DMS153 treated with DMSO at 0.1 percent for 48 hours (cell line): ENCODE results near the gene LGALS8.

ENCODE experiments used
- DNase-seq: peaks from one replicate; lab custom pipeline; 2025; ENCODE audit not compliant: unreplicated experiment; lab: John Stamatoyannopoulos, UW

The LGALS8 gene

GRCh38 chr1:236509203-236509602 lies 14.6 kb upstream of the LGALS8 start:
- no peak for DNase-seq

GRCh38 chr1:236509647-236510401 lies 14.0 kb upstream of the LGALS8 start:
- no peak for DNase-seq

GRCh38 chr1:236511735-236512418 lies 11.9 kb upstream of the LGALS8 start:
- DNase-seq = no peak

- DNase-seq = peak; percentile 43
Observed at GRCh38 chr1:236514703-236515442, 8.9 kb upstream of the LGALS8 start.

- no peak for DNase-seq
Observed at GRCh38 chr1:236515443-236515958, 8.3 kb upstream of the LGALS8 start.

GRCh38 chr1:236516929-236517704 lies 6.7 kb upstream of the LGALS8 start:
- no peak for DNase-seq

- no peak for DNase-seq
Observed at GRCh38 chr1:236518322-236518721, 5.5 kb upstream of the LGALS8 start.

- no peak for DNase-seq
Observed at GRCh38 chr1:236520445-236521005, 3.3 kb upstream of the LGALS8 start.

- no peak for DNase-seq
Observed at GRCh38 chr1:236522937-236523703, 662 bp upstream of the LGALS8 start.

- peak; percentile 35 for DNase-seq
Observed at GRCh38 chr1:236524142-236524894, 536 bp downstream of the LGALS8 start.

GRCh38 chr1:236524895-236525184 lies 1.1 kb downstream of the LGALS8 start:
- no peak for DNase-seq

GRCh38 chr1:236526079-236526478 lies 2.3 kb downstream of the LGALS8 start:
- DNase-seq = no peak

GRCh38 chr1:236530286-236530685 lies 6.5 kb downstream of the LGALS8 start:
- DNase-seq = no peak

GRCh38 chr1:236530959-236531358 lies 7.2 kb downstream of the LGALS8 start:
- DNase-seq = no peak

GRCh38 chr1:236532850-236533249 lies 9.1 kb downstream of the LGALS8 start:
- DNase-seq = no peak

- DNase-seq = no peak
Observed at GRCh38 chr1:236534151-236534651, 10.4 kb downstream of the LGALS8 start.

GRCh38 chr1:236535190-236535589 lies 11.4 kb downstream of the LGALS8 start:
- no peak for DNase-seq

GRCh38 chr1:236535662-236536161 lies 11.9 kb downstream of the LGALS8 start:
- DNase-seq = no peak

GRCh38 chr1:236536540-236536939 lies 12.8 kb downstream of the LGALS8 start:
- DNase-seq = no peak
